IPS DF 6.9 (cell line): ENCODE data around the gene TMA7B.
"Not testable (repeated sequence)": the region's sequence is repeated elsewhere in the genome, so short reads cannot be mapped to it uniquely, and the experiment has no call there.

Source experiments
- DNase-seq: peaks from one replicate; pipeline ENCODE4 v3.0.0-alpha.2; 2013; ENCODE audit warnings: low read depth, low spot score
- H3K27ac ChIP-seq: one replicate; pipeline ENCODE4 v1.5.1; 2013; ENCODE audit warnings: low read length, control low read depth
- H3K27me3 ChIP-seq: 2 replicates; pipeline ENCODE4 v1.6.1; 2013; ENCODE audit warnings: mild to moderate bottlenecking, low read length; ENCODE audit not compliant: control insufficient read depth, insufficient read depth
- H3K36me3 ChIP-seq: 2 replicates; pipeline ENCODE4 v1.6.1; 2013; ENCODE audit warnings: low read length; ENCODE audit not compliant: control insufficient read depth, insufficient read depth
- H3K4me1 ChIP-seq: 2 replicates; pipeline ENCODE4 v1.6.1; 2013; ENCODE audit warnings: low read length; ENCODE audit not compliant: control insufficient read depth, insufficient read depth
- H3K4me3 ChIP-seq: 2 replicates; pipeline ENCODE4 v1.5.1; 2013; ENCODE audit warnings: mild to moderate bottlenecking, low read length
- H3K9me3 ChIP-seq: 2 replicates; pipeline ENCODE4 v1.6.1; 2013; ENCODE audit warnings: low read length, inconsistent platforms; ENCODE audit not compliant: control insufficient read depth, insufficient read depth
- WGBS: extraction: QIAGEN DNeasy Blood & Tissue Kit; methylation state at CpG from one replicate; pipeline ENCODE4 v1.1.7; 2013; ENCODE audit warnings: mixed read lengths, missing lambda C conversion rate; ENCODE audit not compliant: insufficient read length, insufficient coverage; 5-methylcytosine and 5-hydroxymethylcytosine counted together

TMA7B gene

DNA sequence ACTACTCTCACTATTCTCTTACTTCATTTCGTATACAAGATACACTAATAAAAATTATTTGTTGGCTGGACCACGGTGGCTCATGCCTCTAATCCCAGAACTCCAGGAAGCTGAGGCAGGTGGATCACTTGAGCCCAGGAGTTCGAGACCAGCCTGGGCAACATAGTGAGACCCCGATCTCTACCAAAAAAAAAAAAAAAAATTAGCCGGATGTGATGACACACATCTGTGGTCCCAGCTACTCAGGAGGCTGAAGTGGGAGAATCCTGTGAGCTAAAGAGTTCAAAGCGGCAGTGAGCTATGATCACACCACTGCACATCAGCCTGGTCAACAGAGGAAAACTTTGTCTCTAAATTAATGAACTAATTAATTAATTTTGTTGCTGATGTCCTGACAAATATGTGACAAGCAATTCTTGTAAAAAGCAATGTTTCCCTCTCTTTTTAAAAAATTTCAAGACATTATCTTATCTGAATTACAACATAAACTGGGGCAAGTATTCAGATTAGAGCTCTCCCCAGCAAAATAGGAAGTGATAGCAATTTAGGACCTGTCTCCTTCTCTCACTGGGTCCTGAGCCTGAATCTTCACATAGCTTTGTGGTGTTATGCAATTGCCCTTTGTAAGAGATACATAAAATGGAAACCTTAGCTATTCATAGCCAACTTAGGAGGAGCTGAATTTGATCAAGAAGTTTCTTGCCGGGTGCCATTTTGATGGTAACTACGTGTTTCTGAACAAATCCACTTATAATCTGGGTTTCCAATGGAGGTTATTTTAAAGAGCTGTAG is 17.6 kb upstream of the TMA7B start:
- H3K4me3 ChIP-seq, result no peak overlapping the region
- no CpG with 5 or more reads among the region's 8 CpGs for WGBS
- no peaks in the 10 kb centered on the region for H3K9me3 ChIP-seq
- no peak overlapping the region for H3K27ac ChIP-seq
- DNase-seq, result no peak
- peaks cover 7% of the 10 kb centered on the region for H3K4me1 ChIP-seq
- no peaks in the 10 kb centered on the region for H3K36me3 ChIP-seq
- no peaks in the 10 kb centered on the region for H3K27me3 ChIP-seq

DNA sequence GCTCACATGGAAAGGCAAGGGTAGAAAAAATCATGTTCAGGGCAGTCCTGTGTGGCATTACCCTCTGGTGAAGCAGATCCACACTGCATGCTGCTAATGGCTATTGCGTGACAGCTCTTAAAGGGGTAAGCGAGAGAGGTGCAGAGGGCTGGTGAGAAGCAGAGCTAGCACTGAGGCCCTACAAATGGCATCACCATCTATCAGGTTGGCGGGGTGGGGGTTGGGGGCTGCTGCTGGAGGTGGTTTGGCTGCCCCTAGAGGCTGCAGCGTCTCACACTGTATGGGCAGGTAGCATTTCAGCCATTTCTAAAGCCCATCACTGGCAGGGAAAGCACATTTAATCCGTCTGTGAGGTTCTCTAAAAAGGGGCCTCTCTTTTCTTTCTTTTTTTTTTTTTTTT is 16.9 kb upstream of the TMA7B start:
- no peaks in the 10 kb centered on the region for H3K9me3 ChIP-seq
- no peak overlapping the region for H3K27ac ChIP-seq

DNA sequence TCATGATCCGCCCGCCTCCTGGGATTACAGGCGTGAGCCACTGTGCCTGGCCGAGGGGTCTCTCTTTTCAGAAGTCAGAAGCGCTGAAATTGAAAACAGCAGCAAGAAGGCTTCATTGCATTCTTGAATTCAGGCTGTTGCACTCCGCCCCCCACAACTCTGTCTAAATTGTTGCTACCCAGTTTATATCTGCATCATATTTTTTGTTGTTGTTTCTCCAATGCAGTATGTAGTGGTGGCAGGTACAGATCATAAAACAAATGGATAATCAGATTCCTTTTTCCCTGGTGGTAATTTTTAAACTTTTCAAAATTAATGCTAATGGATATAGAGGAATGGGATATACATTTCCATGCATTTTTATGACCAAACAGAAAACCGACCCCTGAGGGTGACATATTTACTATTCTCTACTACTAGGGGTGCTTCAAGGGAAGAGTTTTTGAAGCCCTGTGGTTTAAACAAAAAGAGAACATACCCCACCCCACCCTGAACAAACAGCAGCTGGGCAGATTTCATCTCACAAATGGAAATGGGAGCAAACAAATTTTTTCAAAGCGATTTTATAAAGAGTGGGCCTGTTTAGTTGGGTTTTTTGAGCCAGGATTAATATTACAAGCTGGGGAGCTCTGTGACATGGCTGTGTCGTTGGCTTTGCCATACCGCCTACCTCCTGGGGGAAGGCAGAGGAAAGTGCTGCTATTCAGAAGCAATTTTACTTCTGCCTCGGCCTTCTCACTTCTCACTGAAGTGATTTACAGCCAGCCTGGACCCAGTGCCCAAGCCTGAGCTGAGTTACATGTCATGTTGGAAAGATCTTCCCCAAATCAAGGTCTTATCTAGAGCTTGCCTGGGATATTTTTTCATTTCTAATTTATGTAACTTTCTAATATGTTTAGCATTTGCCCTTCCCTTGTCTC is 16.0 kb upstream of the TMA7B start:
- Histone ChIP-seq H3K36me3 (no peaks in the 10 kb centered on the region), H3K27ac (no peak overlapping the region), H3K27me3 (no peaks in the 10 kb centered on the region), H3K4me3 (no peak overlapping the region), H3K9me3 (no peaks in the 10 kb centered on the region), H3K4me1 (peaks cover 7% of the 10 kb centered on the region)
- no peak for DNase-seq
- no CpG with 5 or more reads among the region's 11 CpGs for WGBS

More for the DNA sequence above, 16.9 kb upstream of the TMA7B start:
- Histone ChIP-seq H3K36me3 (no peaks in the 10 kb centered on the region), H3K27me3 (no peaks in the 10 kb centered on the region), H3K4me1 (peaks cover 7% of the 10 kb centered on the region), H3K4me3 (no peak overlapping the region)
- WGBS, result no CpG with 5 or more reads among the region's 5 CpGs
- DNase-seq, result no peak

DNA sequence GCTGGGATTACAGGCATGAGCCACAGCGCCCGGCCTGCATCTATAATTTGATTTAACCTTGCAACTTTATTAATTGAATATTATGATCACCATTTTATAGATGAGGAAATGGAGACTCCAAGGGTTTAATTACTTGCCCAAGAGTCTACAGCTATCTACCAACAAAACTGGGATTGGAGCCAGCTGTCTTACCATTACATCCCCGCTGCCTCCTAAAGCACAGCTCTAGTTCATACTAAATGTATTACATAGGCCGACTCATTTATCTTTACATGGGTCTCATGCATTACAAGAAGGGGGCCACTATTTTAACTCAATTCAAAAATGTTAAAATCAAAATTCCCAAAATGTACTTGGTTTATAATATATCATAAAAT is 14.1 kb upstream of the TMA7B start:
- WGBS, result no CpG with 5 or more reads among the region's 4 CpGs
- no peak for DNase-seq
- Histone ChIP-seq H3K36me3 (no peaks in the 10 kb centered on the region), H3K4me1 (peaks cover 7% of the 10 kb centered on the region), H3K27me3 (no peaks in the 10 kb centered on the region), H3K27ac (no peak overlapping the region), H3K4me3 (no peak overlapping the region), H3K9me3 (no peaks in the 10 kb centered on the region)

DNA sequence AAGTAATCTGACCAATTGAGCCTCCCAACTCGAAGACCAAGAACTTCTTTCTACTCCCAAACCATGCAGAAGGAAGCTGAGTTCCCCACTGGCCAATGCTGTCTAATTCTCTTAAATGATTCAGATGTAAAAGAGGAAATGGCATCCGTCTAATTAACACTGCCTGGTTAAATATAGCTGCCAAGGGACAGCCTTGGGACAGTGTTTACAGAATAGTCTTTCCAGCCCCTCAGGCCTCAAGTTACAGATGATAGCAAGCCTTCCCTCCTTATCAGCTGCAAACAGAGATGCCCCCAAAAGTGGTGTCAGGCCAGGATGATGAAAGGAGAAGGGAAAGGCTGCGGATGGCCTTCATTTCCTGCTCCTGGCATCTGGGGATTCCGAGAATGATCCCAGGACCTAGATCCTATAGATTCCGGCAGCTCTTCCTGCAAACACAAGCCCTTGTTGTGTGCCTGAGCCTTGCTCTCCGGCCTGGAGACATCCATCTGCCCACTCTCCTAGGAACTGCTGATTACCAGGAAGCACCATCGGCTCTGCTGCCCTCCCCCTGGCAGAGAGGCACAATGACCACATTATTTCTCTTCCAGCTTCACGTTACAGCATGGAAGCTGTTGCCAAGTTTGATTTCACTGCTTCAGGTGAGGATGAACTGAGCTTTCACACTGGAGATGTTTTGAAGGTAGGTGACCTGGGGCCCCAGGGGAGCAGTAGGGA is 13.5 kb upstream of the TMA7B start:
- no peak overlapping the region for H3K4me3 ChIP-seq
- H3K36me3 ChIP-seq, result no peaks in the 10 kb centered on the region
- DNase-seq, result no peak
- peaks cover 7% of the 10 kb centered on the region for H3K4me1 ChIP-seq
- H3K27ac ChIP-seq, result no peak overlapping the region
- no peaks in the 10 kb centered on the region for H3K27me3 ChIP-seq
- no CpG with 5 or more reads among the region's 8 CpGs for WGBS
- H3K9me3 ChIP-seq, result no peaks in the 10 kb centered on the region

DNA sequence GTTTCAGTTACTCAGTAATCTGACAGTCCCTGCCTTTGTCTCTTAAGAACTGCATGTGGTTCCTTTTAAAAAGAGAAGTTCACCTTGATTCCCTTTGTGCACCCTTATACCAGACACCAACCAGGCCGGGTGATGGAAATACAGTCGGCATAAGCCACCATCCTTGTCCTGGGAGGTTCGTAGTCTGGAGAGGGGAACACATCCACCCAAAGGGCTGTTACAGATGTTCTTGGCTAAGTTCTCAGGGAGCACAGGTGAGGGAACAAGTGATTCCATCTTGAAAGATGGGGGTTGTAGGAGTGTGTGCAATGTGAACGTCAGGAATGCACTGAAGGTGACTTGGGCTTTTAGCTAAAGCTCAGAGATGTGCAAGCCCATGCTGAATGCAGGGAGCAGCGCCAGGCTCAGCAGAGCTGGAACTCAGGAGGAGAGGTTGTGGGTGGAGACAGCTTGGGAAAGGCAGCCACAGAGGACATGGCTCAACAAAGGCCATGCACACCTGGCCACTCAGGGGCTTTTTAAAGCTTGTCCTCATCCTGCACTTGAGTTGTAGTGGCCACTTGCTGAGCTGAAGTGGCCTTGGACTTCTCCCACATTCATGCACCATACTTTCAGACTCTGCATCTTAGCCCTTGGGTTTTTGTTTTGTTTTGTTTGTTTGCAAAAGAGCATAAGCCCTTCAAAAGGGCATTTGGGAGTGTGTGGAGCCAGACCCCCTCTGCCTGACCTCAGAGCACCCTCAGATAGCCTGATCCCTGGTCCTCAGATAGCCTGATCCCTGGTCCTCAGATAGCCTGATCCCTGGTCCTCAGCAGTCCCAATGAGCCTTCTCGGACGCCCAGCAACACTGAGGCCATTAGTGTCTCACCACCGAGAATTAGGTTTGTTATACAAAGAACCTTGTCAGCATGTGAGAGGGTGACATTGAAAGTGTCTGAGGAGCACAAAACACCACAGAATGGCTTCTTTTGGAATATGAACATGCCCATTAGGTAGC is 12.7 kb upstream of the TMA7B start:
- Histone ChIP-seq H3K4me1 (peaks cover 7% of the 10 kb centered on the region), H3K27ac (no peak overlapping the region), H3K4me3 (no peak overlapping the region), H3K27me3 (no peaks in the 10 kb centered on the region), H3K36me3 (no peaks in the 10 kb centered on the region), H3K9me3 (no peaks in the 10 kb centered on the region)
- no CpG with 5 or more reads among the region's 8 CpGs for WGBS
- no peak for DNase-seq

DNA sequence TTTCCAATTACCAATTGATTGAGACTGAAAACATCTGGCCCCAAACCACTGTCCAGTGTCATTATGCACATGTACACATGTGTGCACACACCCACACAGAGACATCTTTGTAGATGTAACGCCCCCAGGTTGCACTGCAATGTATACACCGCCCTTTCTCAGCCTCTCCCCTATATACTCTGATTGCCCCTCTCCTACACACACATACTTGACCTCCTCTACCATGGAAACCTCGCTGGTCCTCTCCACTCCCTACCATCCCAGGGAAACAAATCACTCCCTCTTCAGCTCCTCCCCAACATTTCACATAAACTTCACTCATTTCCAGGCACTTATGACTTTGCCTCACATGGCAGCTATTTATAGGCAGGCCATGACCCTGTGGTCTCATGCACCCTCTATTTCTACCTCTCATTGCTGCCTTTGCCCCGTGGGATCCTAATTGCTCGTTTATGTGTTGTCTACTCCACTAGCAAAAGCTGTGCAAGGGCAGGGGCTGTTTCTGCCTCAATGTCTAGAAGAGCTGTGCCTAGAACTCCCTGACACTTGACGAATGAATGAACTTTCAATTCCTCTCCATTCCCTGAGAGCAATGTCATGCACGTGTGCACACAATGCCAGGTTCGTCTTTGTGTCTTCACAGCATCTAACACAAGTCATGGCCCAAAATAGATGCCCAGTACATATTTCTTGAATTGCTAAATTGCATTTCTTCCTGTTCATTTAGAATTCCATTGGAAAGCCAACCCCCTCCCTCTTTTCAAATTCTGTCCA is 10.0 kb upstream of the TMA7B start:
- Histone ChIP-seq H3K4me3 (no peak overlapping the region), H3K27ac (no peak overlapping the region), H3K4me1 (no peaks in the 10 kb centered on the region), H3K9me3 (no peaks in the 10 kb centered on the region), H3K36me3 (no peaks in the 10 kb centered on the region), H3K27me3 (no peaks in the 10 kb centered on the region)
- DNase-seq, result no peak
- WGBS, result no CpG with 5 or more reads among the region's 8 CpGs

DNA sequence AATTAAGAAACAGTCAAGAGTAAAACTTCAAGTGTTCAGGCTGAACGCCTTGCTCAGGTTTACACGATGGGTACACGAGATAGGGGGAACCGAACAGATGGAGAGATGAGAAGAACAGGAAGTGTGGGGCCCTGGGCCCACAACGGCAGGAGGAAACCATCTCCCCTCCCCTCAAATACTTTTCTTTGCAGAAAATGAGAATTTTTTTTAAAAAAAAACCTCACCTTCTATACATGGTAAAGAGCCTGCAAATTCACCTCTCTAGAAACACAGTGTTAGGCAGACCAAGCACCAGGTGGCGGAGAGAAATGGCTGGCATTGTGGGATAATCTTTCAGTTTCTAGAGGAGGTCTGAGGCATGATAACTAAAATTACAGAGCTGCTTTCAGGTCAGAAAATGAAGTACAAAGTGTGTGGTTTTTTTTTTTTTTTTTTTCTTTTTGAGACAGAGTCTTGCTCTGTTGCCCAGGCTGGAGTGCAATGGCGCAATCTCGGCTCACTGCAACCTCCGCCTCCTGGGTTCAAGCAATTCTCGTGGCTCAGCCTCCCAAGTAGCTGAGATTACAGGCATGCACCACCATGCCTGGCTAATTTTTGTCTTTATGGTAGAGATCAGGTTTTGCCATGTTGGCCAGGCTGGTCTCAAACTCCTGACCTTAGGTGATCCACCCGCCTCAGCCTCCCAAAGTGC is 8.4 kb upstream of the TMA7B start:
- H3K27ac ChIP-seq, DNase-seq, H3K9me3 ChIP-seq, H3K27me3 ChIP-seq, H3K36me3 ChIP-seq, H3K4me1 ChIP-seq, H3K4me3 ChIP-seq: not testable (repeated sequence)
- no CpG with 5 or more reads among the region's 11 CpGs for WGBS

DNA sequence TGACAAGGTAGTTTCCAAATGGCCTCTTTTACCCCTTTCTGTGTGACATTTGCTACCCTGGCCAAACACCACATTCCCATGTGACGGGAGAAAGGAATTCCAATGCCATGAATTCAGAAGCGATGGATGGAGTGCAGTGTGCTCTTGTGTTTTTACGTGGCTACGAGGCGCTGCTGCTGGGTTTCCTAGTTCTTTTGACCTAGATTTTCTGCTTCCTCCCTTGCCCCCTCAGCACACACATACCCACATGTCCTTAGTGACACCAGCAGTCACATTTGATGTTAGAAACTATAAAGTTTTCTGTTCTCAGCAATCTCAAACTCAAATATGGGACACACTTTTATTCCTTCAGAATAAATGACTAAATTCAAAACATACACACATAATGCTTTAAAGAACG is 7.8 kb upstream of the TMA7B start:
- WGBS, result no CpG with 5 or more reads among the region's 6 CpGs
- Histone ChIP-seq H3K27me3 (no peaks in the 10 kb centered on the region), H3K36me3 (no peaks in the 10 kb centered on the region), H3K4me3 (no peak overlapping the region), H3K4me1 (peaks cover 2% of the 10 kb centered on the region), H3K27ac (no peak overlapping the region), H3K9me3 (no peaks in the 10 kb centered on the region)
- no peak for DNase-seq
